ENCODE measurements around the gene PHETA2. TPM values are rescaled to one million over a fixed set of nuclear protein-coding genes. Genes with fewer than 3 reads are reported as not detected.

The PHETA2 gene
- total and polyA plus RNA-seq, 2 of the 13 experiments (the other 11 are each of a cell fraction or from before 2014, with no cell fraction given), result 0.07 TPM; not detected in 1

DNA sequence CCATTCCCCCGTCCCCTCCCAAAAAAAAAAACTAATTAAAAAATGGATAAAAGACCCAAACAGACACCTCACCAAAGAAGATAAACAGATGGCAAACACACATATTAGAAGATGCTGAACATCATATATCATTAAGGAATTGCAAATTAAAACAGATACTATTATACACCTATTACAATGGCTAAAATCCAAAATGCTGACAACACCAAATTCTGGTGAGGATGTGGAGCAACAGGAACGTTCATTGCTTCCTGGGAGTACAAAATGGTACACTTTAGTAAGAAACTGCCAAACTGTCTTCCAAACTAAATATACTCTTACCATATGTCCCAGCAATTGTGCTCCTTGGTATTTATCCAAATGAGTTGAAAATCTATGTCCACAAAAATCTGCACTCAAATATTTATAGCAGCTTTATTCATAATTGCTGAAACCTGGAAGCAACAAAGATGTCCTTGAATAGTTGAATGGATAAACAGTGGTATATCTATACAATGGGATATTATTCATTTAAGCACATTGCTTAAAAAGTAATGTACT, 23.3 kb upstream of the PHETA2 start:
- no peak for FAIRE-seq

DNA sequence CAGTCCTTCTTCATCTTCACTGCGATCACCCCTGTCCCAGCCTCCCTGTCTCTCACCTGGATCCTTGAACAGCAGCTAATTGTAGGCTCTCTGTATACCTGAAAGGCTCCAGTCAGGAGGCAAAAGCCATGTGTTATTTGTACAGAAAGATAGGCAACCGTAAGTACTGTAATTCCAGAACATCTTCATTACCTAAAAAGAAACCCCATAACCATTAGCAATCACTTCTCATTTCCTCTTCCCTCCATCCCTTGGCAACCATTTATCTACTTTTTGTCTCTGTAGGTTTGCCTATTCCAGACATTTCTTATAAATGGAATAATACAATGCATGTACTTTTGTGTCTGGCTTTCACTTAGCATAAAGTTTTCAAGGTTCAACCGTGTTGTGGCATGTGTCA, 21.3 kb upstream of the PHETA2 start:
- in situ Hi-C loops (cut with HindIII; ENCODE audit: extremely low pct_ligation_motif_present, low pct_unique_long_range_greater_than_20kb) (no loop called here), intact Hi-C loops (cut with micrococcal nuclease; ENCODE audit: unreplicated experiment) (no loop called here)
- DNase-seq (ENCODE audit: low spot score) (no peak), ATAC-seq (no peak), FAIRE-seq (no peak)
- Histone ChIP-seq H3K4me1 (ENCODE audit: insufficient read depth, low read length) (no peaks in the 10 kb centered on the region), H3K4me2 (ENCODE audit: low read depth, low read length) (no peak overlapping the region), H3K4me3 (replicated peaks in 1 of 3; ENCODE audit: insufficient read depth in 1 of 3, low read depth in 2 of 3, low read length in 3 of 3) (no peak overlapping the region), H3K27me3 (ENCODE audit: control insufficient read depth in 1 of 2, insufficient read depth in 2 of 2, low read length in 2 of 2) (no peaks in the 10 kb centered on the region), H3K27ac (ENCODE audit: extremely low read length, insufficient read depth, low read length) (no peak overlapping the region), H3K36me3 (replicated peaks in 1 of 2; ENCODE audit: control insufficient read depth in 1 of 2, insufficient read depth in 2 of 2, low read length in 2 of 2) (no peaks in the 10 kb centered on the region), H2AFZ (ENCODE audit: low read length) (no peak overlapping the region), H3K9ac (ENCODE audit: insufficient read depth, low read depth, low read length) (no peak overlapping the region), H4K20me1 (ENCODE audit: insufficient read depth, low read length) (no peaks in the 10 kb centered on the region), H3K79me2 (ENCODE audit: insufficient read depth, low read length) (no peaks in the 10 kb centered on the region), H3K9me3 (ENCODE audit: low read length) (peaks cover 11% of the 10 kb centered on the region)
- CTCF ChIA-PET (ENCODE audit: low intra/inter-chr PET ratio, low total read pairs), result no interaction called here
- WGBS (ENCODE audit: low lambda C conversion rate), result 38% methylated on average over 3 of the region's 3 CpGs
- POLR2A ChIA-PET, result no interaction called here
- no TSS peak for BruUV-seq (replicated peaks)
- TF ChIP-seq, protein P1, sequence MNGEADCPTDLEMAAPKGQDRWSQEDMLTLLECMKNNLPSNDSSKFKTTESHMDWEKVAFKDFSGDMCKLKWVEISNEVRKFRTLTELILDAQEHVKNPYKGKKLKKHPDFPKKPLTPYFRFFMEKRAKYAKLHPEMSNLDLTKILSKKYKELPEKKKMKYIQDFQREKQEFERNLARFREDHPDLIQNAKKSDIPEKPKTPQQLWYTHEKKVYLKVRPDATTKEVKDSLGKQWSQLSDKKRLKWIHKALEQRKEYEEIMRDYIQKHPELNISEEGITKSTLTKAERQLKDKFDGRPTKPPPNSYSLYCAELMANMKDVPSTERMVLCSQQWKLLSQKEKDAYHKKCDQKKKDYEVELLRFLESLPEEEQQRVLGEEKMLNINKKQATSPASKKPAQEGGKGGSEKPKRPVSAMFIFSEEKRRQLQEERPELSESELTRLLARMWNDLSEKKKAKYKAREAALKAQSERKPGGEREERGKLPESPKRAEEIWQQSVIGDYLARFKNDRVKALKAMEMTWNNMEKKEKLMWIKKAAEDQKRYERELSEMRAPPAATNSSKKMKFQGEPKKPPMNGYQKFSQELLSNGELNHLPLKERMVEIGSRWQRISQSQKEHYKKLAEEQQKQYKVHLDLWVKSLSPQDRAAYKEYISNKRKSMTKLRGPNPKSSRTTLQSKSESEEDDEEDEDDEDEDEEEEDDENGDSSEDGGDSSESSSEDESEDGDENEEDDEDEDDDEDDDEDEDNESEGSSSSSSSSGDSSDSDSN (CRISPR knock-in tag; IDR thresholded peaks at IDR 0.05), result no peak
- TF ChIP-seq GTF3A (CRISPR knock-in tag; conservative IDR thresholded peaks at IDR 0.05) (no peak), HOXA3 (CRISPR knock-in tag; IDR thresholded peaks at IDR 0.05) (no peak), ZFAT (CRISPR knock-in tag; conservative IDR thresholded peaks at IDR 0.05) (no peak), RFX1 (IDR thresholded peaks at IDR 0.05) (no peak), ZFP90 (CRISPR knock-in tag; IDR thresholded peaks at IDR 0.05; ENCODE audit: borderline replicate concordance) (no peak)
- TF ChIP-seq, protein P2, sequence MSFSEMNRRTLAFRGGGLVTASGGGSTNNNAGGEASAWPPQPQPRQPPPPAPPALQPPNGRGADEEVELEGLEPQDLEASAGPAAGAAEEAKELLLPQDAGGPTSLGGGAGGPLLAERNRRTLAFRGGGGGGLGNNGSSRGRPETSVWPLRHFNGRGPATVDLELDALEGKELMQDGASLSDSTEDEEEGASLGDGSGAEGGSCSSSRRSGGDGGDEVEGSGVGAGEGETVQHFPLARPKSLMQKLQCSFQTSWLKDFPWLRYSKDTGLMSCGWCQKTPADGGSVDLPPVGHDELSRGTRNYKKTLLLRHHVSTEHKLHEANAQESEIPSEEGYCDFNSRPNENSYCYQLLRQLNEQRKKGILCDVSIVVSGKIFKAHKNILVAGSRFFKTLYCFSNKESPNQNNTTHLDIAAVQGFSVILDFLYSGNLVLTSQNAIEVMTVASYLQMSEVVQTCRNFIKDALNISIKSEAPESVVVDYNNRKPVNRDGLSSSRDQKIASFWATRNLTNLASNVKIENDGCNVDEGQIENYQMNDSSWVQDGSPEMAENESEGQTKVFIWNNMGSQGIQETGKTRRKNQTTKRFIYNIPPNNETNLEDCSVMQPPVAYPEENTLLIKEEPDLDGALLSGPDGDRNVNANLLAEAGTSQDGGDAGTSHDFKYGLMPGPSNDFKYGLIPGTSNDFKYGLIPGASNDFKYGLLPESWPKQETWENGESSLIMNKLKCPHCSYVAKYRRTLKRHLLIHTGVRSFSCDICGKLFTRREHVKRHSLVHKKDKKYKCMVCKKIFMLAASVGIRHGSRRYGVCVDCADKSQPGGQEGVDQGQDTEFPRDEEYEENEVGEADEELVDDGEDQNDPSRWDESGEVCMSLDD (CRISPR knock-in tag; IDR thresholded peaks at IDR 0.05; ENCODE audit: borderline replicate concordance), result no peak
- TF ChIP-seq, protein P3, sequence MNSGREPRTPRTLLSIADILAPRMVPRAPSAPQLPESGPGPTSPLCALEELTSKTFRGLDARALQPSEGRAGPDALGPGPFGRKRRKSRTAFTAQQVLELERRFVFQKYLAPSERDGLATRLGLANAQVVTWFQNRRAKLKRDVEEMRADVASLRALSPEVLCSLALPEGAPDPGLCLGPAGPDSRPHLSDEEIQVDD (CRISPR knock-in tag; IDR thresholded peaks at IDR 0.05; ENCODE audit: borderline replicate concordance), result no peak

More for the DNA sequence above, 23.3 kb upstream of the PHETA2 start:
- no peaks in the 10 kb centered on the region for H3K79me2 ChIP-seq (ENCODE audit: insufficient read depth, low read length)
- no peaks in the 10 kb centered on the region for H3K9me3 ChIP-seq (ENCODE audit: low read length)
- intact Hi-C loops (cut with micrococcal nuclease; ENCODE audit: unreplicated experiment) (no loop called here), in situ Hi-C loops (cut with HindIII; ENCODE audit: extremely low pct_ligation_motif_present, low pct_unique_long_range_greater_than_20kb) (no loop called here)
- WGBS (ENCODE audit: low lambda C conversion rate), result 43% methylated on average over 2 of the region's 2 CpGs
- H3K4me2 ChIP-seq (ENCODE audit: low read depth, low read length), result no peak overlapping the region
- DNase-seq (ENCODE audit: low spot score) (no peak), ATAC-seq (no peak)
- no peak overlapping the region for H3K4me3 ChIP-seq (replicated peaks in 1 of 3; ENCODE audit: insufficient read depth in 1 of 3, low read depth in 2 of 3, low read length in 3 of 3)
- TF ChIP-seq MAFF (IDR thresholded peaks at IDR 0.05; ENCODE audit: low read depth, low read length) (peak; percentile 48; the same call in 1 of the 2 replicates), CREM (IDR thresholded peaks at IDR 0.05) (no peak), CREM (CRISPR knock-in tag; IDR thresholded peaks at IDR 0.05) (no peak), MAFK (conservative IDR thresholded peaks at IDR 0.05 in 1 of 2, IDR thresholded peaks at IDR 0.05 in 1 of 2; ENCODE audit: low read length in 2 of 2) (peak; percentile 60 to 72), NCOA2 (CRISPR knock-in tag; IDR thresholded peaks at IDR 0.05) (no peak), ATRX (CRISPR knock-in tag; IDR thresholded peaks at IDR 0.05; ENCODE audit: borderline replicate concordance) (no peak), ZNF547 (CRISPR knock-in tag; IDR thresholded peaks at IDR 0.05) (no peak)
- TF ChIP-seq, protein P4, sequence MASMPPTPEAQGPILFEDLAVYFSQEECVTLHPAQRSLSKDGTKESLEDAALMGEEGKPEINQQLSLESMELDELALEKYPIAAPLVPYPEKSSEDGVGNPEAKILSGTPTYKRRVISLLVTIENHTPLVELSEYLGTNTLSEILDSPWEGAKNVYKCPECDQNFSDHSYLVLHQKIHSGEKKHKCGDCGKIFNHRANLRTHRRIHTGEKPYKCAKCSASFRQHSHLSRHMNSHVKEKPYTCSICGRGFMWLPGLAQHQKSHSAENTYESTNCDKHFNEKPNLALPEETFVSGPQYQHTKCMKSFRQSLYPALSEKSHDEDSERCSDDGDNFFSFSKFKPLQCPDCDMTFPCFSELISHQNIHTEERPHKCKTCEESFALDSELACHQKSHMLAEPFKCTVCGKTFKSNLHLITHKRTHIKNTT (CRISPR knock-in tag; IDR thresholded peaks at IDR 0.05), result no peak
- ChIA-PET POLR2A (no interaction called here), CTCF (ENCODE audit: low intra/inter-chr PET ratio, low total read pairs) (no interaction called here)
- no peak overlapping the region for H3K27ac ChIP-seq (ENCODE audit: extremely low read length, insufficient read depth, low read length)
- no peaks in the 10 kb centered on the region for H3K4me1 ChIP-seq (ENCODE audit: insufficient read depth, low read length)
- H4K20me1 ChIP-seq (ENCODE audit: insufficient read depth, low read length), result no peaks in the 10 kb centered on the region
- no peaks in the 10 kb centered on the region for H3K36me3 ChIP-seq (replicated peaks in 1 of 2; ENCODE audit: control insufficient read depth in 1 of 2, insufficient read depth in 2 of 2, low read length in 2 of 2)
- BruUV-seq (replicated peaks), result no TSS peak
- H2AFZ ChIP-seq (ENCODE audit: low read length), result no peak overlapping the region
- no peaks in the 10 kb centered on the region for H3K27me3 ChIP-seq (ENCODE audit: control insufficient read depth in 1 of 2, insufficient read depth in 2 of 2, low read length in 2 of 2)
- H3K9ac ChIP-seq (ENCODE audit: insufficient read depth, low read depth, low read length), result no peak overlapping the region
